HG03521 (cell line): Measurements from ENCODE around the gene MYO15A.
A peak's percentile ranks its signal among the peaks of the same experiment; 100 is the strongest.

Source experiments
- ATAC-seq: cut with Tn5 transposase; IDR thresholded peaks from one replicate; pipeline ENCODE4 v1.9.1; 2021; ENCODE audit warnings: mild to moderate bottlenecking, moderate library complexity; ENCODE audit not compliant: unreplicated experiment

Gene MYO15A

GRCh38 chr17:18183334-18184142, 75.0 kb downstream of the MYO15A start, which contains the start of gene ALKBH5:
ALKBH5 (plus strand) TSS chr17:18183828; CDS start chr17:18184244, 416 bp downstream.
- peak; percentile 72 for ATAC-seq

DNA sequence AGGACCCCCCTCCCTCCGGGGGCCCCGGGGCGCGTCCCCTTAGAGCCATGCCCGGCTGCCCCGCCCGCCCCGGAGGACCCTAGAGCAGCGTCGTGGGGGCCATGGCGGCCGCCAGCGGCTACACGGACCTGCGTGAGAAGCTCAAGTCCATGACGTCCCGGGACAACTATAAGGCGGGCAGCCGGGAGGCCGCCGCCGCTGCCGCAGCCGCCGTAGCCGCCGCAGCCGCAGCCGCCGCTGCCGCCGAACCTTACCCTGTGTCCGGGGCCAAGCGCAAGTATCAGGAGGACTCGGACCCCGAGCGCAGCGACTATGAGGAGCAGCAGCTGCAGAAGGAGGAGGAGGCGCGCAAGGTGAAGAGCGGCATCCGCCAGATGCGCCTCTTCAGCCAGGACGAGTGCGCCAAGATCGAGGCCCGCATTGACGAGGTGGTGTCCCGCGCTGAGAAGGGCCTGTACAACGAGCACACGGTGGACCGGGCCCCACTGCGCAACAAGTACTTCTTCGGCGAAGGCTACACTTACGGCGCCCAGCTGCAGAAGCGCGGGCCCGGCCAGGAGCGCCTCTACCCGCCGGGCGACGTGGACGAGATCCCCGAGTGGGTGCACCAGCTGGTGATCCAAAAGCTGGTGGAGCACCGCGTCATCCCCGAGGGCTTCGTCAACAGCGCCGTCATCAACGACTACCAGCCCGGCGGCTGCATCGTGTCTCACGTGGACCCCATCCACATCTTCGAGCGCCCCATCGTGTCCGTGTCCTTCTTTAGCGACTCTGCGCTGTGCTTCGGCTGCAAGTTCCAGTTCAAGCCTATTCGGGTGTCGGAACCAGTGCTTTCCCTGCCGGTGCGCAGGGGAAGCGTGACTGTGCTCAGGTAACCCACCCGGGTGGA, 75.8 kb downstream of the MYO15A start:
- peak; percentile 14 for ATAC-seq

GRCh38 chr17:18185391-18185790, 76.8 kb downstream of the MYO15A start:
- no peak for ATAC-seq

DNA sequence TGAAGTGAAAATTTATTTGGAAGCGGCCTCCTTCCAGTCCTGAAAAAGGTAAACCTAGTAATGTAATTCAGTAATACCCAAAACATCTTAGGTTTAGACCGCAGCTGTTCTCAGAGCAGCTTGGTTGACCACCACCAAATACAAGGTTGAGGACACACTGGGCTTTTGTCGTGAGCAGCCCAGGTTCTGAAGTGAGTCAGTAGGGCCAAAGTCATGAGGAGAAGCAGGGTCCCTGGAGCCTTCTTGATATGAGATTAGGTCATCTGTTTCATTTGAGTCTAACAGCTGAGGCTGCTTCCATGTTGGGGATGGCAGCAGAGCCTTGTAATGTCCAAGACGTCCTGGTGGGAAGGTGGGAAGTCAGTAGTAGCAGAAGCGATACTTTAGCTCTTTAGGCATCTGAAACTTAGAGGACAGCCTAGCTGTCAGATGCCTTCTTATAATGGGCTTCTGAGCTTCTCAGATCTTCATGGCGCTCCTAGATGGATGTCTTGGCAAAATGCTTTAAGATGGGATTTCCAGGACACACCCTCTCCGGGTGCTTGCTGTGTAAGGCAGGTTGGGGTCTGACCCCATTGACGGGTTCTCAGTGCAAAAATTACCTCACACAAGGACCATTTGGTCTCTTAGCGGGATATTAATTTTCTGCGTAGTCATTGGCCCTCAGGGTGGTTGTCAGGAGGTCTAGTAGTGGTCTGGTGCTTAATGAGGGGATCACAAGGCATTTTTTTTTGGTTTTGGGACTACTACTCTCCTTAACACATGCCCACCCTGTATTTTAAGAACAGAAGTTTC, 77.5 kb downstream of the MYO15A start:
- no peak for ATAC-seq

GRCh38 chr17:18186627-18186982, 78.0 kb downstream of the MYO15A start:
- ATAC-seq = no peak

DNA sequence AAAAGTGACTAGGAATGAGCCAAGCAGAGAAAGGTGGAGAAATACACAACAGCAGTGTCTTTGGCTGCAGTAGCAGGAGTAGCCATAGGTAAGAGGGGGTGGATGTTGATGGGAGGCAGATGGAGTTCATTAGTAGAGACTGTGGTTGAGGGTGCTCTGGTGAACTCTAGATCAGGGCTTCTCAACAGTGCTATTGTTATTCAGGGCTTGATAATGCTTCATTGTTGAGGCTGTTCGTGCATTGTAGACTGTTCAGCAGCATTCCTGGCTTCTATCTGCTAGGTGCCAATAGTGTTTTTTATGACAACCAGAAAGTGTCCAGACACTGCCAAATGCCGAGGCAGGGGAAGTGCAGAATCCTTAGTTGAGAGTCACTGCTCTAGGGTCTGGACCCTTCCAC, 78.7 kb downstream of the MYO15A start:
- no peak for ATAC-seq

DNA sequence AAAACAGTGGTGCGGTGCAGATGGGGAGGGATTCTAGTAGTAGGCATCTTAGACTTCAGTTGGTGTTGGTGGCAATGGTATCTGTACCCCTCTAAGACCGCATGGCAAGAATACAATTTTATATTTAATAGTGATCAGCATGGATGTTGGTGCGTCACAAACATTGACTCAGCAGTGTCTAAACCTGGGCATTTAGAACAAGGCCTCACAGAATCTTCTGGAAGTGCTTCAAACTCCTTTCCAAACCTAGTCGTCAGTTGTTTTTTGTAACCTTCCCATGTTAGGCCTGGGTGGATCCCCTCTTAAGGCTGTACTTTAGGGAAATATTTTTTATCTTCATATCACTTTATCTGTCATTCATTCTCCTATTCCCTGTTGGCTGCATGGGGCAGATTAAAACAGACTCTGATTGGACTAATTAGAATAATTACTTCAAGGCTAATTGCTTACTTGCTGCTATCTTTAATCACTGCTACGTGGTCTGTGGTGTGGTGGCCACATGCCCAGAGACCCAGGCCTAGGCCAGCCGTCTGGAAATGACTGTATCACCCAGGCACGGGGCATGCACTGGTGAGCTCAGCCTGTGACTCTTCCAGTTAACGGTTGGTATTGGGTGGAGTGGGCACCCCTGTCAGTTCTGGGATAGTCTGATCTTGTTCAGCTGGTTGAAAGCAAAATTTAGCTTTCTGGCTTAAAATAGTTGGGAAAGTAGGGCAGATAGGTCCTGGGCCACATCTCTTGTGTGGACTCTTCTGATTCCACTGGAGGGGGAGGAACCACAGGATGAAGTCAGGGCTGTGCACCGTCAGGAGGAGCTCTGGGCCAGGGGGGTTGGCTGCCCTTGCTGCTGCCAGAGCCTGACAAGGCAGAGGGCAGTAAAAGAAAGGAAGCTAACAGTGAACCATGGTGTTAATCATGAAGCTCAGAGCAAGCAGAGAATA, 79.5 kb downstream of the MYO15A start:
- ATAC-seq = no peak

DNA sequence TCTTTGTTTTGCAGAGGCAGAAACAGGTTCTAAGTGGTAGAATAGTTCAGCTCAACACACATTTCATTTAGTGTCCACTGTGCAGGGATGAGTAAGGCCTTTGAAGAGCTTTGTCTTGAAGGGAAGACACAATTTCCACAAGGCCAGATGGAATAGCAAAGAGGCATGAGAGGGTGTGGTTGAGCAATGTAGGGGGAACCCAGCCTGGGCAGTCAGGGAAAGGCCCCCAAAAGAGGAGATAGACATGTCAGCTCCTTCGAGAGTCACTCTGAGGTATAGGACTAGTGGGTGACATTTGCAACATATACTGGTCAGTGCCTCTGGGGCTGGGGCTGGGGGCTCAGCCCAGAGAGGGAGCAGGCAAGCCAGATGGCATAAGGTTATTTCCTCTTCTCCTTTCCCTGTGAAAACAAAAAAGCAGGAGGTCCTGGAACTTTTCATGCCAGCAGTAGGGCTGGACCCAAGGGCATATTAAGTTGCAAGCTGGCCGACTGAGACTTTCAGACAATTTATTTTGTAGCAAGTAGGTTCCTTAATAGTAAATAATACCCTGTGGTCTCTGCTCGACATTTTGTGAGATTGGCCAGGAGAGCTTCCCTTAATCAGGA, 82.2 kb downstream of the MYO15A start:
- no peak for ATAC-seq

- ATAC-seq = no peak
These were observed 82.7 kb downstream of the MYO15A start for GRCh38 chr17:18191236-18191667.

DNA sequence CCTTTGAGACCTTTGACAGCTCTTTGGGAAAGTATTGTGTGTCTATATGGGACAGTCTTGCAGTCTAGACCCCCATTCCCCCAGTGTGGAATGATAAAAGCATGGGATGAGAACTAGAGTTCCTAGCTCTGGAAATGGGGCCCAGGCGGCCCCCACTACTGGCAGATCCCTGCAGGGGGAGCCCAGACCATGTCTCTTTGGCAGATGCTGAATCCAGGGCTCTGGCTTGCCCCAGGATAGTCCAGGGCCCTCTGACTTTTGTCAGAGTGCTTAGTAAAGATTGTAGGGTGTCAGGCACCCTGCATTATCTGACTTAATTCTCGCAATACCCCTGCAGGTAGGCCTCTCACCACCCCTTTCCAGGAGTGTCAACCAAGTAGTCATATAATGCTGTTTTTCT, 83.4 kb downstream of the MYO15A start:
- ATAC-seq = no peak

DNA sequence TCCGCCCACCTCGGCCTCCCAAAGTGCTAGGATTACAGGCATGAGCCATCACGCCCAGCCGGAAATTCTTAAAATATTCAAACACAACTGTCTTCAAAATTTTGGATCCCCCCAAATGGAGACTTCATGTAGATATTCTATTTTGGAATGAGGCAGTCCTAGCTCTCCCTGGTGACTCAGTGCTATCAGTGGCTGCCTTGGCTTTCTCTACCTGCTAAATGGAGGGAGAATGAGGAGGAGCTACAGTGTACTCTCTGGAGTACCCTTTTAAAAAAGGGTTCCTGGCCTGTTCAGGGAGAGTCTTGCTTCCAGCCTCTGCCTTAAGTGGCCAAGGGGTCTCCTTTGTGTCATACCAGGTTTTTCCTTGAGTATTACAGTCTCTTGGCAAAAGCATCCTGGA, 85.8 kb downstream of the MYO15A start:
- ATAC-seq = no peak

GRCh38 chr17:18194804-18195203, 86.2 kb downstream of the MYO15A start:
- no peak for ATAC-seq

DNA sequence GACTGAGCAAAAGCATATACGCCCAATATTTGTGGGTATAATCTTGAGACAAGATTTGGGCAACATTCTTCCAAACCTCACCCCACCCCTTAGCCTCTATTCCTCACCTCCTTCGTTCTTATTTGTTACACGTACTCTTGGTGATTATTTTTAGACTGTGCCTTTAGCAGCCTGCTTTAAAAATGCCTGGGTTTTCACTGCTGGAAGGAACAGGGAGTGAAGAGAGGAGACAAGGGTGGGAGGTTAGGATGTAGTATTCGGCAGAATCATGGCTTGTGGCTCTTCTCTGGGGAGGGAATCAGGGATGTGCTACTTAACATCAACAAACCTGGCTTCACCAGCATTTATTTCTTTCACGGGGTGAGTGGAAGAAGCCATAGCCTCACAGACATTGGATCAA, 86.7 kb downstream of the MYO15A start:
- ATAC-seq = no peak

DNA sequence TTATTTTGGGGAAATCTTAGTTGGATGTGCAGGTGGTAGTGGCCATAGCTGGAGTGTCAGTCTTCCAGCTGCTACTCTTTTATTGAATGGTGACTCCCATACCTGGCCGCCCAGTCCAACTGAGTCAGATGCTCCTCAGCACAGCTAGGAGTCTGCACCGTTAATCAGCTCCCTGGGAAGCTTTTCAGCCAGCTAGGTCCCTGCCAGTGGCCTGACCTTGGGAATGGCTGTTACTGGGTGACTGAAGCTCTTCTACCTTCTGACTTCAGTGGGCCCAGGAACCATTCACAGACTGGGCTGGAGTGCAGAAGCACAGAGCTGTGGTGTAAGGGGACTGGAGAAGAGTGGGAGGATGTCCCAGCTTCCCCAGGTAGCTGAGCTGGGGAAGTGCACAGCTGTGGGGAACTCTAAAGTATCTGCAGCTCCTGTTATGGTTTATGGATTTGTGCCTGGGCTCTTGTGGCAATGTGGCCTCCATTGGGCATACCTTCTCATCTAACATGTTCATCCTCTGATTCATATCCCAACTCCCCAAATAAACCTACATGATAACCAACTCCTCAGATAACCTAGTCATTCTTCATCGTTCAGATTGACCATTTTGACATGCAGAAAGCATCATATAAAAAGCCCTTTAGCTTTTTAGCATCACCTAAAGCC, 89.1 kb downstream of the MYO15A start:
- no peak for ATAC-seq

- no peak for ATAC-seq
These were observed 90.0 kb downstream of the MYO15A start for GRCh38 chr17:18198530-18198929.

GRCh38 chr17:18201108-18201507, 92.6 kb downstream of the MYO15A start:
- no peak for ATAC-seq

GRCh38 chr17:18203308-18203707, 94.8 kb downstream of the MYO15A start:
- no peak for ATAC-seq

- ATAC-seq = no peak
These were observed 97.3 kb downstream of the MYO15A start for GRCh38 chr17:18205861-18206260.

DNA sequence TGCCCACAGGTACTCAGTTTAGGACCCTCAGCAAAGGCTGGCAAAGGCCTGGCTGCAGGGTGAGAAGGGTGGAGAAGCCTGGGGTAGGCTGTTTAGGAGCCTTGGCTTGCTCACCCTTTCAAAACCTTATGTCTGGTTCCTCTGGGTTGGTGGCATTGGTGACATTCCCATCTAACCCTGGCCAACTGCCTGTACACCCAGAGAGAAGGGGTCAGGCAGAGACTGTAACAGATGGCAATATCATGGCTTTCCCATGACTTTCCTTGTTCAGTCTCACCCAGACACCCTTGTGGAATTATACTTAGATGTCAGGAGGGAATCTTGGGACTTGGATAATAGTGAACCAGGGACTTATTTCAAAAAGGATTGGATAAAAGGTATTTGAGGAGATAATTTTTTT, 98.4 kb downstream of the MYO15A start:
- no peak for ATAC-seq
